Measurements from ENCODE around the gene KCNA2.

The KCNA2 gene

DNA sequence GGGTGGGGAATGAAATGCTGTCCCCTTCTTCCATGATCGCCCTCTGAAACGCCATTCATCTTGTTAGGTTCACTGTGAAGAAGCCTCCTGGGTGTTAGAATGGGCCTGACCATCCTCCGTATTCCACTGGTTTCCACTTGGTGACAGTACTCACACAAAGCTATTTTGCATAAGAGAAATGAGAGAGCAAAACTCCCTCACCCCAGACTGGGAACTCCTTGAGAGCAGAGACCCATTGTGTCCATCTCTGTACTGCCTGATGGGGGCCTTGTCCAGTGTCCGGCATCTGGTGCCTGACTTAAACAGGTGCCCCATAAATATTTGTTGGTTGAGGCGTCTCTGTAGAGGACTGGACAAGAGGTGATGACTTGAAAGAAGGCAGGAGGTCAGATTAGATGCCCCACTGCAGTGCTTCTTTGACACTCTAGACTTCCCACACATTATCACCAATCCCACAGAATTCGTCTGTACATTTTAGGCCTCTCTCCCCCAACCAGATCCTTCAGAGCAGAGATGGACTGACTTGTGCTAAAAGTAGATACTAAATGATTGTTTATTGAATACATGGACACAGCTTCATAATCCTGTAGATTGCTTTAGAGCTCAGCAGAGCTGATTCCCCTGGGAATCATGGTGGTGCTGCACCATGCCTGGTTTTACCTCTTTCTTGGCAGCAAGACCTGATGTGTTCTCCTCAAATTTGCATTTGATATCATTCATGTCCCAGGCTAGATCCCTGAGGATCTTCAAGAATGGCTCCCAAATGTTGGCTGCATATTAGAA lies 22.4 kb upstream of the KCNA2 start:
- no peak for DNase-seq

DNA sequence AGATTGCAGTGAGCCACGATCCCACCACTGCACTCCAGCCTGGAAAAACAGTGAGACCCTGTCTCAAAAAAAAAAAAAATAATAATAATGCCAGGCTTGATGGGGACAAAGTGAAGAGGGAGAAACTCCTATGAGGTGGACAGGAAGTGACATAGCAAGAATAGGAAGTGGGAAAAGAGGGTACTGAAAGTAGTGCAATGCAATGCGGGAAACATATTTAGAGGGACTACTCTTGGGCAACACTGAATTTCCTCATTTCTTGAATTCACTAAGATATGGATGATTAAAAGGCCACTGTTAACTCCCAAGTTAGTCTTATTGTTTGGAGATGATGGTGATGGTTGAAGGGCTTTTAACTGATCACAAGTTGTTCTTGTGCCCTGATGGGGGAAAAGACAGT lies 21.6 kb upstream of the KCNA2 start:
- no peak for DNase-seq

GRCh38 chr1:110626889-110627288 lies 20.7 kb upstream of the KCNA2 start:
- DNase-seq: no peak

DNA sequence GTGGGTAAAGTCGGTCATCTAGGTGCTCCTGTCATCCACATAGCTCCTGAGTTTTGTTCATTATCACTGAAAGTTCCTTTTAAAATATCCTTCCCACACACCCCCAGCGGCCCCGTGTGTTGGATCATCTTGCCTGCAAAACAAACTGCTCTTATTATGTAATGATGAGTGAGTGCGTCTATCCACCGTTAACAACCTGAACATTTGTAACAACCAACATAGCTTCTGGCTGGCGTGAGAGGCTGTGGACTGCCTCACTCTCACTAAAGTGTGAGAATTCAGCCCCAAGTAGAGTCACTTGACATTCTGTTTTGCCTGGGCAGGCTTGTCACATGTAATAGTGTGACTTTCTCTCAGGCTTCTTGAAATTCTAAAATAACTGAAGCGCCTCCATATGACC lies 14.5 kb upstream of the KCNA2 start:
- no peak for DNase-seq

GRCh38 chr1:110620250-110620615 lies 14.1 kb upstream of the KCNA2 start:
- DNase-seq: no peak

DNA sequence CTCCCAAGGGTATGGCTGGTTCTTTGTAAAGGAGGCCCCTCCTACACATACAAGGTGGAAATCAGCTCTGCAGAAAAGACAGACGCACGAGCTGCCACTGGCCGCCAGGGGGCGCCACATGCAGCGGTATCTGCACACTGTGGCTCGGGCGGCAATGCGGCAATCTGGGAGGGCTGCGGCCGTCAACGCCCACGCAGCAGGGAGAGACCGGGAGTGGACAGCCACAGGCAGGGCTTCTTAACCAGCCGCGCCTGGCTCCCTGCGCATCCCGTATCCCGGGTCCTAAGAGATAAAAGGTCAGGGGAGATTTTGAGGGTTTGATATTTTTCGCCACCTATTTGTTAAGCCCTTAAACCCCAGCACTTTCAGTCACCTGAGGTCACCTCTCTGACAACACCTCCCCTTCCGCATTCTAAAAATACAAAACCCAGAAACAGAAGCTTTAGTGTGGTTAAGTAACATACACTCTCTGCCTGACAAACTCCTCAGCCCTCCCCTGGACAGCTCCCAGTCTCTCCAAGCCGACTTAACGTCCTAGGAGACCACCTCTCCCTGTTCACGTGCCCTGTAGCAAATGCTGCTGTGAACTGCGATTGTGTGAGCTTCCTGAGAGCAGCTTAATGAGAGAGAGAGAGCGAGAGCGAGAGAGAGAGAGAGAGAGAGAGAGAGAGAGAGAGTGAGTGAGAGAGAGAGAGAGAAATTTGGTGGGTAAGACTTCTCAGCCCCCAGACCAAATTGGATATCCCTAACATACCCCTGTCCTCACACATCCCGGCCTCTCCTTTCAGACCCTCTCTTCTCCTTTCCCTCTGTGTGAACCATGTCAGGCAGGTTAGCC lies 13.5 kb upstream of the KCNA2 start:
- peak; percentile 89 for DNase-seq

- DNase-seq: no peak
Measured at GRCh38 chr1:110618668-110619067, 12.5 kb upstream of the KCNA2 start.

- DNase-seq: no peak
Measured at GRCh38 chr1:110617589-110617988, 11.4 kb upstream of the KCNA2 start.

GRCh38 chr1:110617116-110617515 lies 11.0 kb upstream of the KCNA2 start:
- no peak for DNase-seq

DNA sequence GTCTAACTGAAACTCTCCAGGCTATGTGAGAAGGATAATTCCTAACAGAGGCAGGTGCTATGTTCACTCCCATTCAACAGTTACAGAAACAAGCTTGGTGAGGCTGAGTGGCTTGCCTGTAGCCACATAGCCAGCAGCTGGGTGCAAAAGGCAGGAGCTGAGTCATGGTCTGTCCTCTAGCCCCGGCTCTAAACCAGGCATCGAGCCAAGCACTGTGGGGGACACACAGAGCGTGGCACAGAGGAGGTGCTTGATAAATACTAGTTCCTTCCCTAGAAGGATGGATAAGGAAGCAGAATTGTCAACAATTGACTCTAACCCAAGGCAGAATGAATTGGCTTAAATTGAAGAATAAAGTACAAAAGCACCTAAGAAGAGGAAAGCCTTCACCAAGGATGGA lies 10.4 kb upstream of the KCNA2 start:
- no peak for DNase-seq

GRCh38 chr1:110615548-110616130 lies 9.5 kb upstream of the KCNA2 start:
- peak; percentile 49 for DNase-seq

DNA sequence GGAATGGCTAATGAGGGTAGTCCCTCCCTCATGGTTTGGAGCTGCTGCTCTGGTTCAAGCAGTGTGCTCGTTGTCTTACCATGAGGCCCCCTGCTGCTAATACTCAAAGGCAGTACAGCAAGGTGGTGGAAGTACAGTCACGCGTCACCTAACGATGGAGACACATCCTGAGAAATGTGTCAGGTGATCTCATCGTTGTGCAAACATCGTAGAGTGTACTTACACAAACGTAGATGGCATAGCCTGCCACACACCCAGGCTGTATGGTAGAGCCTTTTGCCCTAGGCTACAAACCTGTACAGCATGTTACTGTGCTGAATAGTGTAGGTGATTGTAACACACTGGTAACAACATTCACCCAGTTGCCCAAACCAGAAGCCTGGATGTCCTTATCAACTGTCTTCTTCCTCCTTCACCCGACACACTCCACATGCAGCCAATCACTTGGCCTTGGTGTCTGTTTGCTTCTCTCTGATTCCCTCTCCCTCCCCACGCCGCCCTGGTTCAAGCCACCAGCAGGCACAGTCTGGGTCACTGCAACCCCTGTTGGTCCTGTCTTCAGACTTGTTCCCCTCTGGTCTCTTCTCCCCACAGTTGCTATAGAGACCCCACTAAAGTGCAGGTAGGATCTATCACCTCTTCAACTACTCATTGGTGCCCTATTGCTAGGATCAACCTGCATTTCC lies 6.0 kb upstream of the KCNA2 start:
- DNase-seq: no peak

DNA sequence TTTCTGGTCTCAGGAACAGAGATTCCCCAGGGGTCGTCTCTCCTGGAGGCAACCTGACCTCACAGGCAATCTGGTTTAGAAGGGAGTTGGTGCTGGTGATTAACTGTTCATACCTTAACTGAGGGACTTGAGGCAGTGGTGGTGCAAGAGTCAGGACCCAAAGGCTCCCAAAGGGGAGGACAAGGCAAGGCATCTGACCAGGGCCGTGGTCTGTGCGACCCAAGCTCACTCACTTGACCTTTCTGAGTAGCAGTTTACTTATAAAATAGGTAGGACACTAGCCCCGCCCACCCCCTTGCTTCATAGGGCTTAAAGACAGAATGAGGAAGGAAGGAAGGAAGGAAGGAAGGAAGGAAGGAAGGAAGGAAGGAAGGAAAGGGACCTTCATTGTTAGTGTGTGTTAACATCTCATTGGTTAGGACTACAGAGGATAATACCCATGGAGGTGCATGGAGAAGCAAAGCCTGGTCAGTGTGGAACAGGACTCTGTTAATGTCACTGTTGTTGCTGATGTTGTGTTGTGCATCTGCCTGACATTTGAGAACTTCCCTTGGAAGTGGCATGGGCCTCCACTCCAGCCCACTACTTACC lies 4.6 kb upstream of the KCNA2 start:
- DNase-seq: no peak

DNA sequence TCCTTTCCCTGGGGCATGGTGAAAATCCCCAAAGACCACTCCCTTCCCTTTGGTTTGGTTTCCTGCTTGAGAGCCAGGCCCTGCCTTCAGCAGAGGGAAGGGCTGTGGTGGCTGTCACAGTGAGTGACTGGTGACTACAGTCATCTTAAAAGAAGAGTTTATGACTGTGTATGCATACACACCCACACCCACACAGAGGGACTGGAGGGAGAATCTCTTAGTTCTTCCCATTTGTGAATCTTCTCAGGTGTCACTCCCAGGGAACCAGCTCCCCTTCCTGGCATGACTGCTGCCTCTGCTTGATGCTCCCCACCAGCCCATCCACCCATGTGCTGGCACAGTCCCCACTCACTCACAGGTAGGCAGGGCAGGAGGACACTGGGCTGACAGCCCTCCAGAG lies 3.9 kb upstream of the KCNA2 start:
- no peak for DNase-seq

- DNase-seq: no peak
Measured at GRCh38 chr1:110608247-110608646, 2.1 kb upstream of the KCNA2 start.

GRCh38 chr1:110607536-110608230 lies 1.5 kb upstream of the KCNA2 start:
- peak; percentile 12 for DNase-seq

- peak; percentile 21 for DNase-seq
Measured at GRCh38 chr1:110606657-110607535, 738 bp upstream of the KCNA2 start.

GRCh38 chr1:110605446-110605845 lies 712 bp downstream of the KCNA2 start:
- DNase-seq: no peak

DNA sequence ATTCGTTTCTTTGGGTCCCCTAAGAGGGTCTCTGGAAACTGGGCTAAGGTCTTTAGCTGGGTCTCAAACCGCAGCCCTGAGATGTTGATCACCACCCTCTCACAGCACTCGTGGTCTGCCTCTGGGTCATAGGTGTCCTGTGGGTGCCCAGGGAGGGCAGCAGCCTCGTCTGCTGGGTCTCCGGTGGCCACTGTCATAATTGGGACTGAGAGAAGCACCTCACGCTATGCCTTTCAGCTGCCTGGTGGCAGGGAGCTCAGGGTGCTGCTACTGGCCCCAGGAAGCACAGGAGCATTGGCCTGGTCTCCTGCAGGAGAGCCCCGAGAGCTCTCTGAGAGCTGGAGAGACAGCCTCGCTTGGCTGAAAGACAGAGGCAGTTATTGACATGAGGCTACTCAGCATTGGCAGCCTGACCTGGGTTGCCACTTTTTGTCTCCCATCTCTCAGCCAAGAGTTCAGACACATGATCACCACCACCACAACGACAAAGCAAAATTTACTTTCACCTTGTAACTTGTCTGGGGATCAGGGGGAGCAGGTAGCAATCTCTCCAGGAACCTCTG lies 1.5 kb downstream of the KCNA2 start:
- DNase-seq: no peak

DNA sequence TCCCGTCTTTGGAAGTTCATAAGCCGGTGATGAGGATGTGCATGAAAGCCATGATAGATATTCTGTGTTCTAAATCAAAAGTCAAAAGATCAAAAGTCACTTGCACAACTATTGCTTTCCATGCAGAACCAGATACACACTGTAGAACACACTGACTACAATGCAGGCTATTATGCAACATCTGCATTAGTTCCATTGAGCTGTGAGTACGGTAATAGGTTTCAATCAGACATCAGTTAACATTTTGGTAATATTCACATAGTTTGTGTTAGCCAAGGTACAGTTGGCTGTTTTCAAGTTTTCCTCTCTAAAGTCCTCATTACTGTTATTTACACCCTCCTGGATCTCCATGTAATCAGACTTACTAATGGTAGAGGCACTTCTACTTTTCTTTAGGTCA lies 3.1 kb downstream of the KCNA2 start:
- DNase-seq: no peak

GRCh38 chr1:110602466-110602865 lies 3.7 kb downstream of the KCNA2 start:
- no peak for DNase-seq
